Uterus (tissue), 2 donors: ENCODE measurements around the gene BDNF.

Experiments
- CTCF ChIP-seq, 4 experiments: fragments of 200-600 bp in 2 of 4; fragments of 450-650 bp in 2 of 4; sonication (generic) in 2 of 4; IDR thresholded peaks; one replicate each; pipeline ENCODE4 v1.5.1; 2016 to 2019; ENCODE audit warnings: antibody characterized with exemption in 4 of 4, mild to moderate bottlenecking in 2 of 4, moderate library complexity in 1 of 4
- POLR2A ChIP-seq, 2 donors: fragments of 450-650 bp; IDR thresholded peaks; one replicate each; pipeline ENCODE4 v1.6.1; 2016; ENCODE audit warnings: antibody characterized with exemption in 2 of 2, mild to moderate bottlenecking in 1 of 2, moderate library complexity in 1 of 2

GRCh38 chr11:27616711-27617110 lies 83.5 kb downstream of the BDNF start:
- TF ChIP-seq CTCF (IDR thresholded peaks at IDR 0.05), result no peak
- no peak for TF ChIP-seq POLR2A (IDR thresholded peaks at IDR 0.05)
